Epithelial cell of proximal tubule (primary cell): ENCODE results near the gene ZNF565. TPM values are rescaled to one million over a fixed set of nuclear protein-coding genes. Genes with fewer than 3 reads are reported as not detected.
A peak's percentile ranks its signal among the peaks of the same experiment; 100 is the strongest.

Experiments used
- DNase-seq: peaks from one replicate; pipeline ENCODE4 v3.0.0-alpha.2; 2011; ENCODE audit warnings: low read depth
- H3K4me3 ChIP-seq: 2 replicates; pipeline ENCODE4 v1.5.1; 2011; ENCODE audit warnings: low read depth, mild to moderate bottlenecking, low read length
- total RNA-seq: library from RNA; depleted of rRNA; stranded (reverse); fragments of >200 nt; gene quantifications from 2 replicates; pipeline ENCODE4 v1.2.3, GENCODE V29; 2015
- TF ChIP-seq, protein P1 (sequence below): conservative IDR thresholded peaks from 2 replicates; pipeline ENCODE4 v1.5.1; 2012; ENCODE audit warnings: low read depth, mild to moderate bottlenecking, low read length

The ZNF565 gene
- total RNA-seq, 1 donor from 2014 or later: 0.98 TPM

DNA sequence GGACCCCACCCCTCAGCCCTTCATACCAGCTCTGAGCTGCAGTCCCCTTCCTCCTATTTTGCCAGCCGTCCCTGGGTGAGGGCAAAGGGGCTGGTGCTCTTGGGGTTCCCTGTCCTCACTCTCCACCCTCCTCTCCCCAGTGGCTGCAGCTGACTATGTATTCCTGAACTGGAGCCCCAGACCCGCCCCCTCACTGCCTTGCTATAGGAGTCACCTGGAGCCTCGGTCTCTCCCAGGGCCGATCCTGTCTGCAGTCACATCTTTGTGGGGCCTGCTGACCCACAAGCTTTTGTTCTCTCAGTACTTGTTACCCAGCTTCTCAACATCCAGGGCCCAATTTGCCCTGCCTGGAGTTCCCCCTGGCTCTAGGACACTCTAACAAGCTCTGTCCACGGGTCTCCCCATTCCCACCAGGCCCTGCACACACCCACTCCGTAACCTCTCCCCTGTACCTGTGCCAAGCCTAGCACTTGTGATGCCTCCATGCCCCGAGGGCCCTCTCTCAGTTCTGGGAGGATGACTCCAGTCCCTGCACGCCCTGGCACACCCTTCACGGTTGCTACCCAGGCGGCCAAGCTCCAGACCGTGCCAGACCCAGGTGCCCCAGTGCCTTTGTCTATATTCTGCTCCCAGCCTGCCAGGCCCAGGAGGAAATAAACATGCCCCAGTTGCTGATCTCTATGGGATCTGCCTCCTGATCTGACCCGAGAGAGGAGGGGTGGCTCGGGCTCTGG is 64.6 kb downstream of the ZNF565 start:
- TF ChIP-seq, protein P1, sequence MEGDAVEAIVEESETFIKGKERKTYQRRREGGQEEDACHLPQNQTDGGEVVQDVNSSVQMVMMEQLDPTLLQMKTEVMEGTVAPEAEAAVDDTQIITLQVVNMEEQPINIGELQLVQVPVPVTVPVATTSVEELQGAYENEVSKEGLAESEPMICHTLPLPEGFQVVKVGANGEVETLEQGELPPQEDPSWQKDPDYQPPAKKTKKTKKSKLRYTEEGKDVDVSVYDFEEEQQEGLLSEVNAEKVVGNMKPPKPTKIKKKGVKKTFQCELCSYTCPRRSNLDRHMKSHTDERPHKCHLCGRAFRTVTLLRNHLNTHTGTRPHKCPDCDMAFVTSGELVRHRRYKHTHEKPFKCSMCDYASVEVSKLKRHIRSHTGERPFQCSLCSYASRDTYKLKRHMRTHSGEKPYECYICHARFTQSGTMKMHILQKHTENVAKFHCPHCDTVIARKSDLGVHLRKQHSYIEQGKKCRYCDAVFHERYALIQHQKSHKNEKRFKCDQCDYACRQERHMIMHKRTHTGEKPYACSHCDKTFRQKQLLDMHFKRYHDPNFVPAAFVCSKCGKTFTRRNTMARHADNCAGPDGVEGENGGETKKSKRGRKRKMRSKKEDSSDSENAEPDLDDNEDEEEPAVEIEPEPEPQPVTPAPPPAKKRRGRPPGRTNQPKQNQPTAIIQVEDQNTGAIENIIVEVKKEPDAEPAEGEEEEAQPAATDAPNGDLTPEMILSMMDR: no peak
- no peak overlapping the region for H3K4me3 ChIP-seq
- DNase-seq: no peak

DNA sequence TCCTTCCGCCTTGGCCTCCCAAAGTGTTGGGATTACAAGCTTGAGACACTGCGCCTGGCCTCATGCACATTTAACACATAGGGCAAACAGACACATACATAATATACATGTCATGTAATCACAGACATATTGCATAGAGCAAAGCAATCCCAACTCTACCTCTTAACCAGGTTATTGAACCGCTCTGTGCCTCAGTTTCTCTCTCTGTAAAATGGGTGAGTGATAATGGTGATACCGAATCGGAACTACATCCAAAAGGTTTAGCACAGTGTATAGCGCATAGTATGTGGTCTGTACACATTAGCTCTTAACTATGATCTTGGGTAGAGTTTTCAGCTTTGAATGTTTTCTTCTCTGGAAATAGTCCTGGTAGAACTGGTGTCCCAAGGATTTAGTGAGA is 69.8 kb downstream of the ZNF565 start:
- TF ChIP-seq, protein P1: no peak
- no peak for DNase-seq
- H3K4me3 ChIP-seq: no peak overlapping the region

DNA sequence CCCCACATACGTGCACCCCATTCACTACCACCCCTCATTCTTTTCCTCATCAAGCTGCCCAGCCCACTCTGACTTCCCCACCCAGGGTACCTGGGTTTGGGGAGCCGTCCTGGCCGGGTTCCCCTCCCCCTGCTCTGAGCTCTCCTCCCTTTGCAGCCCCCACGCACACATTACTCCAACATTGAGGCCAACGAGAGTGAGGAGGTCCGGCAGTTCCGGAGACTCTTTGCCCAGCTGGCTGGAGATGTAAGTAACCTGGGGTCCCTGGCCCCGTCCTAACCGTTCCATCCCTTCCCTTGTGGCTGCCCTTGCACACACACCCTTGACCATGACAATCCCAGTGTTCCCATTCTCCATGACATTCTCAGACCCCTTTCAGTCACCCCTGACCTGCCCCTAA is 72.0 kb downstream of the ZNF565 start:
- DNase-seq: no peak
- no peak overlapping the region for H3K4me3 ChIP-seq
- TF ChIP-seq, protein P1: no peak

DNA sequence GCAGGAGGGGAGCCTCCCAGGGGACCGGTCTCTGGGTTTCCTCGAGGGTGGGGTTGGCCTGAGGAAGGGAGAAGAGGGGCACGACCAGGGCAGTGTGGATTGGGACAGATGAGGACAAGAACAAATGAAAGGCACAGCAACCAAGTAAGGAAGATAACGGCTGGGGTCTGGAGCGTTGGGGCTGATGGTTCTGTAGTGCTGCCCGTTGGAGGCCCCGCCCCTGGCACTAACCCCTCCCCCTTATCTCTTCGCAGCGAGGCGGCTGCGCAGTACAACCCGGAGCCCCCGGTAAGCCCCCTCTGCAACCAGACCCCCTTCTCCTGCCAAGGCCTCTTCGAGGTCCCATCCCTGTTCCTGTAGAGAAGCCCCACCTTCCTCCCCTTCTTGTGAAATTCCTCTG is 72.4 kb downstream of the ZNF565 start:
- DNase-seq: no peak
- TF ChIP-seq, protein P1: no peak
- no peak overlapping the region for H3K4me3 ChIP-seq

DNA sequence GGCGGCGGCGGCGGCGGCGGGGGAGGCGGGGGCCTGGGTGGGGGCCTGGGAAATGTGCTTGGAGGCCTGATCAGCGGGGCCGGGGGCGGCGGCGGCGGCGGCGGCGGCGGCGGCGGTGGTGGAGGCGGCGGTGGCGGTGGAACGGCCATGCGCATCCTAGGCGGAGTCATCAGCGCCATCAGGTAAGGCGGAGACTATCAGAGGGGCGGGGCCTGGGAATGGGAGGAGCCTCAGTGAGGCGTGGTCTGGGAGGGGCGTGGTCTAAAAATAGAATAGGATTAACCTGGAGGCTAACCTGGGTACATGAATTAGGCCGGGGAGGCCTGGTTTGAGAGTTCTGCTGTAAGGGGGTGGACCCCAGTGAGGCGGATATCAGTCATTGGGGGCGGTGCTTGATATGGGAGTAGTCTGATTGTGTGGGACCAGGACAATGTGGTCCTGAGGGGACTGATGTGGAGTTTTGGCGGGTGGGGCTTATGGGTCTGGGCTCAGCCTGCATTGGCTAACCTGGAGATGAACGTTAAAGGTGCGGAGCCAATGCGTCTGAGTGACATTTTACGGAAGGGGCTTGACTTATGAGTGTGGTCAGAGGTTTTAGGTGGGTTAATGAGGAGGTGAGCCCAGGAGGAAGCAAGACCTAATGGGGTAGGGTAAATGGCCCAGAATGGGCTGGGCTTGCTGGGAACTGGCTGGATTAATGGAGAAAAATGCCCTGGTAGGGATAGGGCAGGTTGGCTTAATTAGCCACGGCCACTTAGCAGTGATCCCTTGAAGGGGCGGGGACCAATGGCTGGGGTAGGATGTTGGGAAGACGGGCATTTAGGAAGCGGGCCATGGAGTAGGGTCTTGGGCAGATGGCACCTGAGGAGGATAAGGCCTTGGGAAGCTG is 73.2 kb downstream of the ZNF565 start:
- peak overlapping the region; percentile 90 for H3K4me3 ChIP-seq
- no peak for DNase-seq
- TF ChIP-seq, protein P1: no peak

DNA sequence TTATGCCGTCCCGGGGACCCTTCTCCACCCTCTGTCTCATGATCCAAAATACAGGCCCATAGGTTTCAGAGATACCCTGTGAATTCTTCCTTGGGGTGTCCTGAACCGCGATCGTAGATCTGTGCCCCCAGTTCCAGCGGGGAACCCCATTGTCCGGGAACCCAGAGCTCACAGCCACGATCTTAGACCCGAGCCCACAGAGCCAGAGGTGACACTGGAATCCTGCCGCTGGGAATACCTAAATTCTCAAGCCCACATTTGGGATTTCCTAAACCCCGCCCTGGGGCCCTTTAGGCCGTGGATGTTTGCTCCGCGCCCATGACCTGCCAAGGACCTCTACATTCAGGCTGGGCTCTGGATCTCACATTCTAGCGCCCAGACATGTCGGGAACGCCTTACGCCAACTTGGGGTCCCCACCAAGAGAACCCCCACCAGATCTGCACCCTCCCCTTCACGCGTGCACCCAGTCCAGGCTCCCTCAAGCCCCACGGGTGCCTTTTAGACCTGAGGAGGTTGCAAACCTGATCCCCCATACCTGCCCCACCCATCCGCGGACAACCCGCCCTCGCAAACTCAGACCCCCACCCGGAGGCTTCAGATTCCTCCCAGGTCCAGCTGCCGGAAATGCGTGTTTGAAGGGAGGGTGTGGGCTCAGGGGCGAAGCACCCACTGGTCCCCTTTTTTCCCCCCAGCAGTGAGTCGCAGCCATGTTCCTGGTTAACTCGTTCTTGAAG is 74.0 kb downstream of the ZNF565 start:
- DNase-seq: no peak
- peak overlapping the region; percentile 90 for H3K4me3 ChIP-seq
- TF ChIP-seq, protein P1: no peak
